Measurements from ENCODE around the gene ALKBH3. TPM values are rescaled to one million over a fixed set of nuclear protein-coding genes. Genes with fewer than 3 reads are reported as not detected.

The ALKBH3 gene
- 39.0 TPM for total RNA-seq

- peak; percentile 94 for DNase-seq (ENCODE audit: low spot score)
These were observed at the start of gene ALKBH3 for GRCh38 chr11:43880640-43881159. Gene ALKBH3, plus strand, starts transcription at chr11:43880831. Its CDS starts 1,822 bp downstream, at chr11:43882653.

GRCh38 chr11:43830928-43831440, 49.6 kb upstream of the ALKBH3 start:
- DNase-seq (ENCODE audit: low spot score), result no peak

- DNase-seq (ENCODE audit: low spot score), result no peak
These were observed 48.1 kb upstream of the ALKBH3 start for GRCh38 chr11:43832536-43832935.

DNA sequence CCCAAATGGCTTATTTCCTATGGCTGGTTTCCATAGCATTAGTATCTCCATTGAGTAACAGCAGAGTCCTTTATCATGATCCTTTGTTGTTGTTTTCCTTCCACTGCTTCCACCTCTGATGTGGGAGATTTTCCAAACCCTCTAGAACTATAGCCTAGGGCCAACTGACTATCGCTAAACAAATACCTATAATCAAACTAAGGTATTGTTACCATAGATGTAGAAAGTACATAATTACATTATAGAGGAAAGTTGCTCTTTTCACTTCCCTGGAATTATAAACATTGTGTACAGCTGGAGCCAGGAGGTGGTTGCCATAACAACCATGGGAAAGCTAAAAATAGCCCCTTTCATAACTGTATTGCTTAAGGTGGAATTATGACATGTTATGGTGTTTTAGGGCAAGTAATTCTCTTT, 47.0 kb upstream of the ALKBH3 start:
- DNase-seq (ENCODE audit: low spot score), result no peak

- no peak for DNase-seq (ENCODE audit: low spot score)
These were observed 46.3 kb upstream of the ALKBH3 start for GRCh38 chr11:43834286-43834685.

- no peak for DNase-seq (ENCODE audit: low spot score)
These were observed 45.5 kb upstream of the ALKBH3 start for GRCh38 chr11:43835104-43835503.

GRCh38 chr11:43837879-43838278, 42.8 kb upstream of the ALKBH3 start:
- no peak for DNase-seq (ENCODE audit: low spot score)

DNA sequence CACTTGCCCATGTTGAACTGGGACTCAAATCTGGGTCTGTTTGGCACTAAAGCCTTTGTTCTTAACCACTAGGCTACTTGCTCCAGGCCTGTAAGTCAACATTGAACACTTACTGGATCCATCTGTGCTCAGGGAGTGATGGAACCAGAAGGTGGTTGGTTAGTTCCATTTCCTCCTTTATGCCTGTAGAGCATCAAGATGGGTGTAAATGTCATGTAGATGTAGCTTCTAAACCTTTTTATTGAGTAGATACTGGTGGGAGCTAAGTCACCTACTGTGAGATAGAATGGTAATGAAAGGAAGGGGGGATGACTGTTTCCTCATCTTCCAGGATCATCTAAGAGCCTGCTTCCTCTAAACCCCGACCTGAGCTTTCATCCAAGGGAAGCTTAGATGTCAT, 38.6 kb upstream of the ALKBH3 start:
- DNase-seq (ENCODE audit: low spot score), result no peak

DNA sequence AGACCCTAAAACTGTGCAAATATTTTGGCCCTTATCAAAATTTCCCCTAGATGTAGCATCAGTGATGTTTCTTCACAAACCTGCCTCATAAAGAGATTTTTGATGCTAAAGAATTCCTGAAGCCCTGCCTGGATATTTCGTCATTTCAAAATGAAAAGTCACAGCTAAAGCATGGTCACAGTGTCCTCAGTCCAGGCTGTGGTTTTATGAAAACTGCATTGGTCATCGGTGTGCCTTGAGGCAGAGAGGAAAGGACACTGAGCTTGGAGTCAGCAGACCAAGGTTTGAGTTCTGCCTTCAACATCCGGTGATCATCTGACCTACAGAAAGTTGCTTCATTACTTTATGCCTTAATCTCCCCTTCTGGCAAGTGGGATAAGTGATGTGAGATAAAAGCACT, 34.8 kb upstream of the ALKBH3 start:
- no peak for DNase-seq (ENCODE audit: low spot score)

DNA sequence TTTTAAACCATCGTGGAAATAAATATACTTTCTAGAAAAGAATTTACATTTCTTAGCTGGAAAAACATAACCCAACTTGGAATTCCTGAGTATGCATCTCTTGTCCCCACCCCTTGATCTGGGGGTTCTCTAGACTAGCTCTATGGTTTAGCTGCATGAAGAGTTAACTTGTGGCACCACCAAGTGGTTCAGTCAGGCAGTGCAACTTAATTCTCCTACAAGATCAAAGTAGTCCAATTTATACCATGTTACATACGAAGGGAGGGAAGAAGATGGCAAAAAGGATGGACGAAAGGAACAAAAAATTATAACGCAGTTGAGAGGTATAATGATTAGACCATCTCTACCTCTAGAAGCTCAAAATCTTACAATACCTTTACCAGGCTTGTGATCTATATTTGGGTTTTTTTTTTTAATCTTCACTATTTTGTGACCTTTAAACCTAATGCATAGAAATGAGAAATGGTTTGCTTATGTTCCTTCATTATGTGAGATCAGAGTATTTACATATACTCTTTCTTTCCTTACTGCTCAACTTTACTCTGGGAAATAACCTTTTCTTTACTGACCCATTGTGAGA, 28.5 kb upstream of the ALKBH3 start:
- DNase-seq (ENCODE audit: low spot score), result peak; percentile 45

- no peak for DNase-seq (ENCODE audit: low spot score)
These were observed 26.9 kb upstream of the ALKBH3 start for GRCh38 chr11:43853781-43854180.

DNA sequence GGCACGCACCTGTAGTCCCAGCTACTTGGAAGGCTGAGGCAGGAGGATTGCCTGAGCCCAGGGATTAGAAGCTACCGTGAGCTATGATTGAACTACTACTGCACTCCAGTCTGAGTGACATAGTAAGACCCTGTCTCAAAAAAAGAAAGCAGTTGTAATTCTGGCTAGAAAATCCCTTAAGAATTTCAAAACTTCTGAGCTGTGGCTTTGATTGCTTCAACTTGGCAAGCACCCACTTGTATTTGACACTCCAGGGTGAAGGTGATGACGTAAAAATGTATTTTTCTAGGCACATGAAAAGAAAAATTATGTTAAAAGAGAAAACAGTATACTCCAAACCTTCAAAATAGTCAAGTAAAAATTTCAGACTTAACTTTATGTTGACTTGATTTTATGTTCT, 23.6 kb upstream of the ALKBH3 start:
- DNase-seq (ENCODE audit: low spot score), result no peak

- DNase-seq (ENCODE audit: low spot score), result no peak
These were observed 19.5 kb upstream of the ALKBH3 start for GRCh38 chr11:43861141-43861540.

GRCh38 chr11:43866520-43866919, 14.1 kb upstream of the ALKBH3 start:
- DNase-seq (ENCODE audit: low spot score), result no peak

DNA sequence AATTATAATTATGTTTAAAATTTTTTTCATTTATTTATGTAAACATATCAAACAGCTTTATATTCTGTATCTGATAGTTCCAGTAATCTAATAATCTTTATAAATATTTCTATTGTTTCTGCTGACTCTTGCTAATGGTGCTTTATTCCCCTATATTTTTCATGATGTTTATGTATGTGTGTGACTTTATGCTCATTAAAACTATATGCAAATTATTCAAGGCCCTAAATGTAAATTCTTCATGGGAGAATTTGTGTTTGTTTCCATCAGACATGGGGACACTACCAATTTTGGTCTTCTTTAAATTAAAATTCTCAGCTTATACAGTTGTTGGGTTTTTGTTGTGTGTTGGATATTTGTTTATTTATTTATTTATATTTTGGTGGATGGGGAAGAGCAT, 13.7 kb upstream of the ALKBH3 start:
- DNase-seq (ENCODE audit: low spot score), result no peak

DNA sequence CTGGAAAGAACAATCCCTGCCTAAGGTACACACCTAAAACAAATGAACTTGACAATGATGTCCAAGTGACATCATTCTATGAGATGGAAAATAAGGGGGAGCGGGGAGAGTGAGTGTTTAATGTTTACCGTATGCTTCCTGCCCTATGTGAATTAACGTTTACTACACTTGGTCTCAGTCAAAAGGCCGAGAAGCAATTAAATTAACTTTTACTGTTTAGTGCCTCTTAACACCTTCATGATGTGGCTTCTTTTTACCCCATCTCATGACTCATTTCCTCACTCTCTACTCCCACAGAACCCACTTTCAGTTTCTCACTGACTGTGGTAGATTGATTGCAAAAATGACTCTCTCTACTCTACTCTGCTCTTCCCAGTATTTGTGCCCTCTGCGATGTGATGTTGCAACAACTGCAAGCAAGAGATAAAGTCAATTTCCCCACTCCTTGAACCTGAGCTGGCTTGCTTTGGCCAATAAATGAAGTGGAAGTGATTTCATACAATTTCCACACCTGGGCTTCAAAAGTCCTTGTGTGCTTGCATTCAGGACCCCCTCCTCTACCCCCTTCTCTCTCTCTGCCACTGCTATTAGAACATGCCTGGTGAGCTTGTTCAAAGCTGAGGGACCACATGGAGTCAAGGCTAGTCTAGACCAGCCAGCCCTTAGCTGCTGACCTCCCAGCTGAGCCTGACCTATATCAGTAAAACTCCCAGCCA, 11.6 kb upstream of the ALKBH3 start:
- no peak for DNase-seq (ENCODE audit: low spot score)

GRCh38 chr11:43871051-43871450, 9.6 kb upstream of the ALKBH3 start:
- DNase-seq (ENCODE audit: low spot score), result no peak

DNA sequence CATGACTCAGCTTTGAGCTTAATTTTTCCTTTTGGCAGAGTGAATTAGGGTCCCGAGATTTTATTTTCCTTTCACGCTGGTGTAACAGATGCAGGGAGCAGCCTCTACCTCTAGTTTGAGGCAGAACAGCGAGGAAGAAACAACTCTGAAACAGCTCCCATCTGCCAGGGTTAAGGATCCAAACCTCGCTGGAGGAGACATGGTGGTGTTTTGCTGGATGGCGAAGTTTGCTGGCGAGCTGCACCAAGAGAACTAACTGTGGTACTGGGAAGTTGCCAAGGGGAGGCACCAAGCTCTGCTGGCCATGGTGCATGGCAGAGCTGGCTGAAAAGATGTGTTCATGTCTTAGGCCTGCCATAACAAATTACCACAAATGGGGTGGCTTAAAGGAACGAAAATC, 7.6 kb upstream of the ALKBH3 start:
- DNase-seq (ENCODE audit: low spot score), result no peak

DNA sequence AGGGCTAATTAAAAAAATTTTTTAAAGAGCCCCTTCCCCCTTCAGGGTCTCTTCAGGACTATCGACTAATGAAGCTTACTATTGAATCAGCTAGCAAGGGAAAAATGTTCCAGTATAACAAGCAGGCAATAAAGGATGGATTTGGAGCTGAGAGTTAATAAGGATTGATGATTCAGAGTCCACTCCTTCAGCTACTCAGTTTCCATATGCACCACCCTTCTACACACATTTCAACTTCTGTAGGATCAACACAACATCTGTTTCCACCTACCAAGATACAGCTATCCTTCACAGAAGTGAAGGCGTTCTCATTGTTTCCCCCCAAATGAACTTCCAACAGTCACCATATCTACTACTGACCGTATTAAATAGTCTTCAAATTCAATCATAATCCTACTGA, 6.6 kb upstream of the ALKBH3 start:
- no peak for DNase-seq (ENCODE audit: low spot score)

GRCh38 chr11:43874738-43875137, 5.9 kb upstream of the ALKBH3 start:
- DNase-seq (ENCODE audit: low spot score), result no peak

- DNase-seq (ENCODE audit: low spot score), result no peak
These were observed 617 bp upstream of the ALKBH3 start for GRCh38 chr11:43879789-43880639.

GRCh38 chr11:43892851-43893250, 12.2 kb downstream of the ALKBH3 start:
- DNase-seq (ENCODE audit: low spot score), result no peak
